ENCODE measurements around the gene PDIK1L. TPM values are rescaled to one million over a fixed set of nuclear protein-coding genes. Genes with fewer than 3 reads are reported as not detected.

PDIK1L gene
- polyA plus RNA-seq, 1 donor (not counting 4 experiments of a cell fraction or from before 2014, with no cell fraction given): 2.8 TPM

- Histone ChIP-seq H3K4me2 (ENCODE audit: control insufficient read depth, extremely low read depth, insufficient read depth, low read depth, low read length) (no peak overlapping the region), H3K4me3 (ENCODE audit: control insufficient read depth in 2 of 3, extremely low read depth in 1 of 3, insufficient read depth in 2 of 3, low read depth in 1 of 3, low read length in 3 of 3) (no peak overlapping the region), H3K27ac (ENCODE audit: control insufficient read depth, insufficient read depth, low read length) (no peak overlapping the region), H3K79me2 (ENCODE audit: control insufficient read depth, insufficient read depth, low read length) (no peaks in the 10 kb centered on the region), H3K9me1 (ENCODE audit: control insufficient read depth, extremely low read depth, insufficient read depth, low read length) (no peaks in the 10 kb centered on the region), H3K27me3 (ENCODE audit: control insufficient read depth, extremely low read depth, insufficient read depth, low read length) (no peaks in the 10 kb centered on the region), H4K20me1 (ENCODE audit: control insufficient read depth, extremely low read depth, insufficient read depth, low read length) (no peaks in the 10 kb centered on the region), H3K9me3 (ENCODE audit: control insufficient read depth, low read depth, low read length) (no peaks in the 10 kb centered on the region), H3K9ac (ENCODE audit: control insufficient read depth, extremely low read depth, insufficient read depth, low read length) (no peak overlapping the region), H2AFZ (ENCODE audit: control insufficient read depth, low read length) (no peak overlapping the region), H3K36me3 (ENCODE audit: control insufficient read depth in 2 of 2, extremely low read depth in 1 of 2, insufficient read depth in 2 of 2, low read length in 2 of 2) (no peaks in the 10 kb centered on the region), H3K4me1 (ENCODE audit: control insufficient read depth, extremely low read depth, insufficient read depth, low read length) (peaks cover 4% of the 10 kb centered on the region)
- DNase-seq (ENCODE audit: low read depth, low spot score) (no peak), FAIRE-seq (no peak)
- TF ChIP-seq, protein P1, sequence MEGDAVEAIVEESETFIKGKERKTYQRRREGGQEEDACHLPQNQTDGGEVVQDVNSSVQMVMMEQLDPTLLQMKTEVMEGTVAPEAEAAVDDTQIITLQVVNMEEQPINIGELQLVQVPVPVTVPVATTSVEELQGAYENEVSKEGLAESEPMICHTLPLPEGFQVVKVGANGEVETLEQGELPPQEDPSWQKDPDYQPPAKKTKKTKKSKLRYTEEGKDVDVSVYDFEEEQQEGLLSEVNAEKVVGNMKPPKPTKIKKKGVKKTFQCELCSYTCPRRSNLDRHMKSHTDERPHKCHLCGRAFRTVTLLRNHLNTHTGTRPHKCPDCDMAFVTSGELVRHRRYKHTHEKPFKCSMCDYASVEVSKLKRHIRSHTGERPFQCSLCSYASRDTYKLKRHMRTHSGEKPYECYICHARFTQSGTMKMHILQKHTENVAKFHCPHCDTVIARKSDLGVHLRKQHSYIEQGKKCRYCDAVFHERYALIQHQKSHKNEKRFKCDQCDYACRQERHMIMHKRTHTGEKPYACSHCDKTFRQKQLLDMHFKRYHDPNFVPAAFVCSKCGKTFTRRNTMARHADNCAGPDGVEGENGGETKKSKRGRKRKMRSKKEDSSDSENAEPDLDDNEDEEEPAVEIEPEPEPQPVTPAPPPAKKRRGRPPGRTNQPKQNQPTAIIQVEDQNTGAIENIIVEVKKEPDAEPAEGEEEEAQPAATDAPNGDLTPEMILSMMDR (optimal IDR thresholded peaks at IDR 0.05 in 1 of 3, IDR thresholded peaks at IDR 0.05 in 1 of 3, conservative IDR thresholded peaks at IDR 0.05 in 1 of 3; ENCODE audit: extremely low read depth in 1 of 3, insufficient read depth in 2 of 3, low read length in 3 of 3): no peak
- no peak for TF ChIP-seq EZH2 (IDR thresholded peaks at IDR 0.05; ENCODE audit: low read length)
- dilution Hi-C loops (cut with MboI; ENCODE audit: extremely low pct_ligation_motif_present, low sequenced_read_pairs): no loop called here
These were observed 40.7 kb upstream of the PDIK1L start for GRCh38 chr1:26070963-26071342.

GRCh38 chr1:26072305-26072704, 39.3 kb upstream of the PDIK1L start:
- no peaks in the 10 kb centered on the region for H3K27me3 ChIP-seq (ENCODE audit: control insufficient read depth, extremely low read depth, insufficient read depth, low read length)
- H3K9me1 ChIP-seq (ENCODE audit: control insufficient read depth, extremely low read depth, insufficient read depth, low read length): no peaks in the 10 kb centered on the region
- H3K4me1 ChIP-seq (ENCODE audit: control insufficient read depth, extremely low read depth, insufficient read depth, low read length): peaks cover 4% of the 10 kb centered on the region
- H3K9ac ChIP-seq (ENCODE audit: control insufficient read depth, extremely low read depth, insufficient read depth, low read length): no peak overlapping the region
- H3K4me3 ChIP-seq (ENCODE audit: control insufficient read depth in 2 of 3, extremely low read depth in 1 of 3, insufficient read depth in 2 of 3, low read depth in 1 of 3, low read length in 3 of 3): no peak overlapping the region
- no peaks in the 10 kb centered on the region for H3K79me2 ChIP-seq (ENCODE audit: control insufficient read depth, insufficient read depth, low read length)
- H4K20me1 ChIP-seq (ENCODE audit: control insufficient read depth, extremely low read depth, insufficient read depth, low read length): no peaks in the 10 kb centered on the region
- no peak overlapping the region for H3K27ac ChIP-seq (ENCODE audit: control insufficient read depth, insufficient read depth, low read length)
- no peaks in the 10 kb centered on the region for H3K36me3 ChIP-seq (ENCODE audit: control insufficient read depth in 2 of 2, extremely low read depth in 1 of 2, insufficient read depth in 2 of 2, low read length in 2 of 2)
- FAIRE-seq (no peak), DNase-seq (ENCODE audit: low read depth, low spot score) (no peak)
- no peak overlapping the region for H3K4me2 ChIP-seq (ENCODE audit: control insufficient read depth, extremely low read depth, insufficient read depth, low read depth, low read length)
- TF ChIP-seq EZH2 (IDR thresholded peaks at IDR 0.05; ENCODE audit: low read length): no peak
- dilution Hi-C loops (cut with MboI; ENCODE audit: extremely low pct_ligation_motif_present, low sequenced_read_pairs): no loop called here
- H2AFZ ChIP-seq (ENCODE audit: control insufficient read depth, low read length): no peak overlapping the region
- no peaks in the 10 kb centered on the region for H3K9me3 ChIP-seq (ENCODE audit: control insufficient read depth, low read depth, low read length)

DNA sequence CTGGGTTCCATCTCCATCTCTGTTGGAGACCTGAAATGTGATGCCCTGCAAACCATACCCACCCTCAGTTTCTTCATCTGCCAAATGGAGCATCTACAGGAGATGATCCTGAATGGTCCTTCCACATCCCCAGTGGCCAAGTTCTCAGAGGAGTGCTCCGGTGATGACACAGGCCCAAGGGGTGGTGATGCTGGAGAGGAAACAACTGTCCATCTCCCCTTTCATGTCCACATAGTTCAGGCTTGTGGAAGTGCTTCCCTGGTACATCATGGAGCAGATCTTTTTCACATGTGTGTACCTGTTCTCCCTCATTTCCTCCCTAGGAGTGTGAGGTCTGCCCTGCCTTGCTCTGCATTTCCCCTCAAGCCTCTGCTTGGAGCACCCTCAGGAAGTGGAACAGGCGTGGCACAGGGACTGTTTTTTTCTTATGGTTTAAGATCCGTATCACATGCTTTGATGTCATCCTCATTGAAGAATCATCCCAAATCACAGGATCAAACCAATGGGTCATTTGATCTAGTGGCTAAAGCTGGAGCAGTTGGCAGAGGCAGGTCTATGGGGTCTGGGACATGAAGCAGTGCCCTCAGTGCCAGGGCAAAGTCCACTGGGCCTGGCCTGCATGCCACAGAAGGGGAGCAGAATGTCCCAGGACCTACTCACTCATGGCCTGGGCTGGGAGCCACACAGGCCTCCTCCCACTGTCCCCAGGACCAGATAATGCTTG, 36.0 kb upstream of the PDIK1L start:
- Histone ChIP-seq H3K9me3 (ENCODE audit: control insufficient read depth, low read depth, low read length) (no peaks in the 10 kb centered on the region), H3K4me3 (ENCODE audit: control insufficient read depth in 2 of 3, extremely low read depth in 1 of 3, insufficient read depth in 2 of 3, low read depth in 1 of 3, low read length in 3 of 3) (no peak overlapping the region), H3K36me3 (ENCODE audit: control insufficient read depth in 2 of 2, extremely low read depth in 1 of 2, insufficient read depth in 2 of 2, low read length in 2 of 2) (no peaks in the 10 kb centered on the region), H3K4me2 (ENCODE audit: control insufficient read depth, extremely low read depth, insufficient read depth, low read depth, low read length) (no peak overlapping the region), H3K27me3 (ENCODE audit: control insufficient read depth, extremely low read depth, insufficient read depth, low read length) (no peaks in the 10 kb centered on the region), H3K9ac (ENCODE audit: control insufficient read depth, extremely low read depth, insufficient read depth, low read length) (no peak overlapping the region), H4K20me1 (ENCODE audit: control insufficient read depth, extremely low read depth, insufficient read depth, low read length) (no peaks in the 10 kb centered on the region), H3K79me2 (ENCODE audit: control insufficient read depth, insufficient read depth, low read length) (no peaks in the 10 kb centered on the region), H3K9me1 (ENCODE audit: control insufficient read depth, extremely low read depth, insufficient read depth, low read length) (no peaks in the 10 kb centered on the region), H3K27ac (ENCODE audit: control insufficient read depth, insufficient read depth, low read length) (no peak overlapping the region), H3K4me1 (ENCODE audit: control insufficient read depth, extremely low read depth, insufficient read depth, low read length) (peaks cover 4% of the 10 kb centered on the region), H2AFZ (ENCODE audit: control insufficient read depth, low read length) (no peak overlapping the region)
- no peak for TF ChIP-seq EZH2 (IDR thresholded peaks at IDR 0.05; ENCODE audit: low read length)
- TF ChIP-seq, protein P1 (optimal IDR thresholded peaks at IDR 0.05 in 1 of 3, IDR thresholded peaks at IDR 0.05 in 1 of 3, conservative IDR thresholded peaks at IDR 0.05 in 1 of 3; ENCODE audit: extremely low read depth in 1 of 3, insufficient read depth in 2 of 3, low read length in 3 of 3): no peak
- dilution Hi-C loops (cut with MboI; ENCODE audit: extremely low pct_ligation_motif_present, low sequenced_read_pairs): no loop called here
- no peak for DNase-seq (ENCODE audit: low read depth, low spot score)
- peak; percentile 49 for FAIRE-seq

Measured in keratinocyte (primary cell).